IMR-90 (cell line): ENCODE data around the gene HDGFL3. TPM values are rescaled to one million over a fixed set of nuclear protein-coding genes. Genes with fewer than 3 reads are reported as not detected.

Experiments
- ATAC-seq: fragments of 200-7000 bp; cut with Tn5 transposase; 2 replicates; pipeline ENCODE4 v1.9.1; 2020; ENCODE audit warnings: low read depth, mild to moderate bottlenecking, moderate library complexity
- BruUV-seq: library from RNA; stranded (reverse); fragments of 400-500 nt; replicated peaks from 2 replicates; lab custom pipeline; 2021; lab: Mats Ljungman, UMichigan
- CTCF ChIA-PET: fragments of 300-600 bp; formaldehyde crosslinking; extraction: SDS; loops from one replicate; lab custom pipeline; 2021; ENCODE audit warnings: antibody characterized with exemption; lab: Yijun Ruan, JAX
- POLR2A ChIA-PET: fragments of 300-600 bp; sonication (Branson Sonifier 250); formaldehyde crosslinking; loops from one replicate; lab custom pipeline; 2022; ENCODE audit warnings: antibody characterized with exemption; ENCODE audit not compliant: unreplicated experiment; lab: Charles Lee
- DNase-seq: peaks from one replicate; pipeline ENCODE4 v3.0.0; 2013
- H2AFZ ChIP-seq: replicated peaks from 2 replicates; pipeline ENCODE3; 2013; ENCODE audit warnings: low read length, mild to moderate bottlenecking; ENCODE audit not compliant: poor library complexity
- H2AK5ac ChIP-seq: 2 replicates; pipeline ENCODE4 v1.6.1; 2013; ENCODE audit warnings: low read depth, low read length, inconsistent platforms
- H2AK9ac ChIP-seq: replicated peaks from 2 replicates; pipeline ENCODE3; 2013; ENCODE audit warnings: mild to moderate bottlenecking, low read depth, low read length, moderate library complexity; ENCODE audit not compliant: poor library complexity
- H2BK120ac ChIP-seq: 2 replicates; pipeline ENCODE4 v1.6.1; 2013; ENCODE audit warnings: low read depth, low read length, inconsistent platforms
- H2BK15ac ChIP-seq: 3 replicates; pipeline ENCODE4 v1.6.1; 2013; ENCODE audit warnings: low read depth, low read length, inconsistent platforms
- H2BK20ac ChIP-seq: 2 replicates; pipeline ENCODE4 v1.6.1; 2013; ENCODE audit warnings: low read depth, mild to moderate bottlenecking, inconsistent platforms, low read length, moderate library complexity
- H2BK5ac ChIP-seq: 2 replicates; pipeline ENCODE4 v1.6.1; 2013; ENCODE audit warnings: mild to moderate bottlenecking, low read depth, low read length, inconsistent platforms; ENCODE audit not compliant: poor library complexity, severe bottlenecking
- H3K14ac ChIP-seq: replicated peaks from 2 replicates; pipeline ENCODE4 v1.6.1; 2013; ENCODE audit warnings: low read depth, low read length, inconsistent platforms
- H3K18ac ChIP-seq: 2 replicates; pipeline ENCODE4 v1.6.1; 2013; ENCODE audit warnings: low read depth, low read length, control low read depth
- H3K23ac ChIP-seq: 2 replicates; pipeline ENCODE4 v1.6.1; 2013; ENCODE audit warnings: low read depth, low read length, inconsistent platforms
- H3K27ac ChIP-seq: 2 replicates; pipeline ENCODE4 v1.5.1; 2013; ENCODE audit warnings: mild to moderate bottlenecking, control low read depth, low read length; ENCODE audit not compliant: insufficient read depth
- H3K27me3 ChIP-seq: 2 replicates; pipeline ENCODE4 v1.6.1; 2013; ENCODE audit warnings: low read length; ENCODE audit not compliant: control insufficient read depth, insufficient read depth
- H3K36me3 ChIP-seq: 2 replicates; pipeline ENCODE4 v1.6.1; 2013; ENCODE audit warnings: low read length, mixed read lengths; ENCODE audit not compliant: control insufficient read depth, insufficient read depth
- H3K4ac ChIP-seq: 2 replicates; pipeline ENCODE4 v1.6.1; 2013; ENCODE audit warnings: low read depth, low read length, inconsistent platforms
- H3K4me1 ChIP-seq: 2 replicates; pipeline ENCODE4 v1.6.1; 2013; ENCODE audit warnings: low read length, mixed read lengths; ENCODE audit not compliant: control insufficient read depth, insufficient read depth
- H3K4me2 ChIP-seq: 2 replicates; pipeline ENCODE4 v1.6.1; 2013; ENCODE audit warnings: low read depth, mild to moderate bottlenecking, control low read depth, low read length, moderate library complexity
- H3K4me3 ChIP-seq: 2 replicates; pipeline ENCODE4 v1.5.1; 2013; ENCODE audit warnings: low read depth, mild to moderate bottlenecking, control low read depth, low read length, moderate library complexity; ENCODE audit not compliant: insufficient read depth
- H3K56ac ChIP-seq: 2 replicates; pipeline ENCODE4 v1.6.1; 2013; ENCODE audit warnings: low read length, inconsistent platforms; ENCODE audit not compliant: insufficient read depth; ENCODE audit errors: extremely low read depth
- H3K79me1 ChIP-seq, 2 experiments: 2 replicates each; pipeline ENCODE4 v1.6.1; 2013; ENCODE audit warnings: low read length in 2 of 2, inconsistent platforms in 1 of 2, low read depth in 1 of 2
- H3K9ac ChIP-seq: 2 replicates; pipeline ENCODE4 v1.6.1; 2013; ENCODE audit warnings: low read depth, low read length, control low read depth
- H3K9me1 ChIP-seq: 2 replicates; pipeline ENCODE4 v1.6.1; 2013; ENCODE audit warnings: low read length, inconsistent platforms; ENCODE audit not compliant: insufficient read depth
- H3K9me3 ChIP-seq: 2 replicates; pipeline ENCODE4 v1.6.1; 2013; ENCODE audit warnings: low read length; ENCODE audit not compliant: control insufficient read depth, insufficient read depth
- H4K20me1 ChIP-seq: 2 replicates; pipeline ENCODE4 v1.6.1; 2013; ENCODE audit warnings: low read length, inconsistent platforms; ENCODE audit not compliant: insufficient read depth
- H4K5ac ChIP-seq: 2 replicates; pipeline ENCODE4 v1.6.1; 2013; ENCODE audit warnings: mild to moderate bottlenecking, low read depth, low read length, control low read depth
- H4K8ac ChIP-seq, 2 experiments: 2 replicates each; pipeline ENCODE4 v1.6.1; 2013; ENCODE audit warnings: low read depth in 2 of 2, low read length in 2 of 2, control low read depth in 1 of 2, inconsistent platforms in 1 of 2
- H4K91ac ChIP-seq: 2 replicates; pipeline ENCODE4 v1.6.1; 2013; ENCODE audit warnings: low read depth, low read length, inconsistent platforms; ENCODE audit not compliant: insufficient read depth
- CTCF ChIP-seq: conservative IDR thresholded peaks from 2 replicates; pipeline ENCODE4 v1.5.1; 2012; ENCODE audit warnings: mild to moderate bottlenecking, low read depth, low read length, improper control_type of control experiment
- MXI1 ChIP-seq: IDR thresholded peaks from 2 replicates; pipeline ENCODE4 v1.6.1; 2012; ENCODE audit warnings: low read depth, mild to moderate bottlenecking, low read length, moderate library complexity, borderline replicate concordance
- USF2 ChIP-seq: fragments of 150-350 bp; IDR thresholded peaks from 2 replicates; pipeline ENCODE4 v1.6.1; 2017; ENCODE audit warnings: mild to moderate bottlenecking, antibody characterized with exemption, low read length, low read depth
- WGBS, 2 experiments: methylation state at CpG; one replicate each; pipeline versions ENCODE4 v1.1.5 to v1.1.7; 2013; ENCODE audit warnings: missing lambda C conversion rate in 2 of 2; ENCODE audit not compliant: insufficient read length in 1 of 2; ENCODE audit errors: extremely low coverage in 2 of 2; 5-methylcytosine and 5-hydroxymethylcytosine counted together
- dilution Hi-C: fragments of 300-500 bp; cut with HindIII; formaldehyde crosslinking; loops from one replicate; pipeline ENCODE4 v1.14.3; 2018; ENCODE audit warnings: low sequenced_read_pairs; ENCODE audit not compliant: unreplicated experiment
- in situ Hi-C: fragments of 300-500 bp; cut with MboI; formaldehyde crosslinking; loops from 3 replicates; pipeline ENCODE4 v1.14.3; 2019; ENCODE audit warnings: low sequenced_read_pairs, inconsistent platforms, mixed read lengths
- intact Hi-C: fragments of 100-400 bp; cut with micrococcal nuclease; formaldehyde crosslinking; loops from 2 replicates; pipeline ENCODE4 v1.10.0; 2022
- polyA plus RNA-seq, 3 experiments: library from polyadenylated mRNA; depleted of rRNA; stranded (reverse); fragments of >200 nt; gene quantifications; 2 replicates each; pipeline ENCODE4 v1.2.3, GENCODE V29; 2012; ENCODE audit warnings: low replicate concordance in 1 of 3
- total RNA-seq: library from RNA; depleted of rRNA; stranded (reverse); fragments of >200 nt; gene quantifications from 2 replicates; pipeline ENCODE4 v1.2.3, GENCODE V29; 2012

The HDGFL3 gene
- total and polyA plus RNA-seq, 2 of the 4 experiments (the other 2 are of a cell fraction), result 9.5 to 18.1 TPM

- no peak overlapping the region for H4K5ac ChIP-seq
- CTCF ChIA-PET, result no interaction called here
- H2BK120ac ChIP-seq, result no peak overlapping the region
- no peak overlapping the region for H3K4ac ChIP-seq
- H3K79me1 ChIP-seq, result peaks cover 18 to 37% of the 10 kb centered on the region in 2 experiments
- intact Hi-C loops (no loop called here), in situ Hi-C loops (no loop called here), dilution Hi-C loops (no loop called here)
- H2AFZ ChIP-seq, result no peak overlapping the region
- H3K9me1 ChIP-seq, result 0 out of 2 replicates have a peak, but pooled peaks cover 4% of the 10 kb centered on the region
- no peak overlapping the region for H3K9ac ChIP-seq
- WGBS, 2 experiments, result no CpG with 5 or more reads among the region's 1 CpG
- no TSS peak for BruUV-seq
- no peak overlapping the region for H3K27ac ChIP-seq
- POLR2A ChIA-PET, result no interaction called here
- no peak overlapping the region for H4K8ac ChIP-seq
- no peaks in the 10 kb centered on the region for H3K4me1 ChIP-seq
- H4K91ac ChIP-seq, result no peak overlapping the region
- peaks cover 10% of the 10 kb centered on the region for H3K36me3 ChIP-seq
- no peak overlapping the region for H3K18ac ChIP-seq
- no peaks in the 10 kb centered on the region for H4K20me1 ChIP-seq
- no peak for ATAC-seq
- no peak overlapping the region for H3K4me2 ChIP-seq
- H3K23ac ChIP-seq, result no peak overlapping the region
- H3K14ac ChIP-seq, result no peak overlapping the region
- H2BK5ac ChIP-seq, result no peak overlapping the region
- H3K27me3 ChIP-seq, result no peaks in the 10 kb centered on the region
- no peak overlapping the region for H2AK5ac ChIP-seq
- no peak overlapping the region for H3K56ac ChIP-seq
- H2BK15ac ChIP-seq, result no peak overlapping the region
- DNase-seq, result no peak
- H2BK20ac ChIP-seq, result no peak overlapping the region
- no peaks in the 10 kb centered on the region for H3K9me3 ChIP-seq
- no peak overlapping the region for H2AK9ac ChIP-seq
- TF ChIP-seq MXI1 (no peak), USF2 (no peak), CTCF (no peak)
- H3K4me3 ChIP-seq, result no peak overlapping the region
Measured at GRCh38 chr15:83158393-83158792, 49.2 kb downstream of the HDGFL3 start.
